SK-N-SH (cell line): ENCODE measurements around the gene PPIP5K2.

Experiments used
- CTCF ChIP-seq: fragments of 200-600 bp; sonication (generic); IDR thresholded peaks from 2 replicates; pipeline ENCODE4 v1.6.1; 2017; ENCODE audit warnings: antibody characterized with exemption, mild to moderate bottlenecking, moderate library complexity
- EZH2phosphoT487 ChIP-seq: fragments of 200-600 bp; sonication (generic); IDR thresholded peaks from 2 replicates; pipeline ENCODE4 v1.6.1; 2017; ENCODE audit warnings: low read depth, mixed run types, mild to moderate bottlenecking, antibody characterized with exemption, moderate library complexity, borderline replicate concordance
- GATA2 ChIP-seq: sonication (generic); formaldehyde crosslinking; IDR thresholded peaks from 2 replicates; pipeline ENCODE4 v1.5.0; 2020; ENCODE audit warnings: mild to moderate bottlenecking, missing genetic modification reagents
- POLR2AphosphoS5 ChIP-seq: IDR thresholded peaks from 2 replicates; pipeline ENCODE4 v1.6.1; 2012; ENCODE audit warnings: low read depth, low read length
- RAD21 ChIP-seq: IDR thresholded peaks from 2 replicates; pipeline ENCODE4 v1.6.1; 2012; ENCODE audit warnings: mild to moderate bottlenecking, low read length
- REST ChIP-seq: IDR thresholded peaks from 2 replicates; pipeline ENCODE4 v1.6.1; 2012; ENCODE audit warnings: mild to moderate bottlenecking, low read depth, low read length, moderate library complexity
- RFX5 ChIP-seq: IDR thresholded peaks from 2 replicates; pipeline ENCODE4 v1.6.1; 2012; ENCODE audit warnings: mild to moderate bottlenecking, improper control_type of control experiment, low read length
- TAF1 ChIP-seq: IDR thresholded peaks from 2 replicates; pipeline ENCODE4 v1.6.1; 2012; ENCODE audit warnings: low read depth, mild to moderate bottlenecking, low read length, moderate library complexity, borderline replicate concordance
- USF1 ChIP-seq: IDR thresholded peaks from 2 replicates; pipeline ENCODE4 v1.4.0; 2012; ENCODE audit warnings: low read depth, borderline replicate concordance

- no peak for TF ChIP-seq RFX5
- TF ChIP-seq GATA2 (CRISPR knock-in tag): no peak
- no peak for TF ChIP-seq CTCF
- no peak for TF ChIP-seq REST
- TF ChIP-seq TAF1: no peak
- no peak for TF ChIP-seq USF1
- no peak for TF ChIP-seq RAD21
- TF ChIP-seq EZH2phosphoT487: no peak
- TF ChIP-seq POLR2AphosphoS5: no peak
Observed at GRCh38 chr5:103120607-103121200, 603 bp downstream of the PPIP5K2 start.
